Brain pericyte (primary cell): Measurements from ENCODE around the gene MRPL4.

Experiments used
- DNase-seq: peaks from one replicate; pipeline ENCODE4 v3.0.0-alpha.2; 2012; ENCODE audit warnings: low read depth, low spot score

MRPL4 gene

DNA sequence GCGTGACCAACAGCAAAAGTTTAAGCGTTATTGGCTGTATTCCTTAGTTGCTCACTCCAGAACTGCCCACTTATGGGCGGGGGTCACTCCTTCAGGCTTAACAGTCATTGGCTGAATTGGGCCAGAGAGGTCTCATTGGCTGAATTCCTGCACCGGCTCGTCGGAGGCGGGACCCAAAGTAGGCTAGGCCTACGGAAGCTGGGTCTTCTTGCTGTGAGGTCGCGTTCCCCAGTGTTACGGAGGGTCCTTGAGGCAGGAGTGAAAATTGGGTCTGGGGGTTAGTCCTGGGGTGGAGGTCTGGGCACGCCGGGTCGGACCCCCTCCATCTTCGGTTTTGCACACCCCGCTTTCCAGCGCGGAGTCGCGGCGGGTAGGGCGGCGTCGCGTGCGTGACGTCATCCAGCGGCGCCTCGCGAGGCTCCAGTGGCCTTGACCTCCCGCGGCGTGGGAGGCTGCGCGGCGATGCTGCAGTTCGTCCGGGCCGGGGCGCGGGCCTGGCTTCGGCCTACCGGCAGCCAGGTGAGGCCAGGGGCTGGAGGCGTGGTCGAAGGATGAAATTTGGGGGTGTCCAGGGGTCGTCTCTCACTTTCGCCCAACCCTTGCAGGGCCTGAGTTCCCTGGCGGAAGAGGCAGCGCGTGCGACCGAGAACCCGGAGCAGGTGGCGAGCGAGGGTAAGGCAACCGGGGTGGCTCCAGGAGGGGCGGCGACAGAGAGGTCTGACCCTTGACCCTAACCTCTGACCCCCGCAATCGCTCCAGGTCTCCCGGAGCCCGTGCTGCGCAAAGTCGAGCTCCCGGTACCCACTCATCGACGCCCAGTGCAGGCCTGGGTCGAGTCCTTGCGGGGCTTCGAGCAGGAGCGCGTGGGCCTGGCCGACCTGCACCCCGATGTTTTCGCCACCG is at the start of gene MRPL4:
Gene MRPL4 (plus strand): TSS at position 423 of the 903 bp plus-strand sequence. CDS start 40 bp downstream, at position 463.
- peak; percentile 97 for DNase-seq

- DNase-seq = no peak
Observed at GRCh38 chr19:10203686-10204085, 48.3 kb upstream of the MRPL4 start.

DNA sequence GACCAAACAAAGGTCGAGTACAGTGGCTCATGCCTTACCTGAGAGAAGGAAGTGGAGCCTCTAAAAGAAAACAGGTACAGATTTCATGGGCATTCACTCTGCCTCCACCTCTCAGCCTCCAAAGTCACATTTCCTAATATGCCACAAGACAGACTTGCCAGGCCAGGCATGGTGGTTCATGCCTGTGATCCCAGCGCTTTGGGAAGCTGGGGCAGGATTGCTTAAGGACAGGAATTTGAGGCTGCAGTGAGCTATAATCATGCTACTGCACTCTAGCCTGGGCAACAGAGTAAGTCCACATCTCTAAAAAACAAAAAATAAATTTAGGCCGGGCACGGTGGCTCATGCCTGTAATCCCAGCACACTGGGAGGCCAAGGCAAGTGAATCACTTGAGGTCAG is 46.4 kb upstream of the MRPL4 start:
- no peak for DNase-seq

- DNase-seq = no peak
Observed at GRCh38 chr19:10206226-10206885, 45.7 kb upstream of the MRPL4 start.

DNA sequence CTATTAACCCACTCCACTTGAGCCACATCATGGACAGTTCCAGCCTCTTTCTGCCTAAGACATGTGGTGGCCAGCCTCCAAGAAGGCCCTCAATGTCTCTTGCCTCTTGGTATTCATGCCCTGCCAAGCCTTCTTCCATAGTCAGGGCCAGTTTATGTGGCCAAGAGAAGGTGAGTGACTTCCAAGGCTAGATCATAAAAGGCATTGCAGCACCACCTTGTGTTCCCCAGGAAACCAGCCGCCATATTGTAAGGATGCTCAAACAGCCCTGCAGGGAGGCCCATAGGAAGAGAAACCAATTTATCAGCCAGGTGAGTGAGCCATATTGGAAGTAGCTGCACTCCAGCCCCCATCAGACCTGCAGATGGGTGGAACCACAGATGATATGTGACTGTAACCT is 45.0 kb upstream of the MRPL4 start:
- no peak for DNase-seq

GRCh38 chr19:10209315-10209714 is 42.7 kb upstream of the MRPL4 start:
- DNase-seq = no peak

DNA sequence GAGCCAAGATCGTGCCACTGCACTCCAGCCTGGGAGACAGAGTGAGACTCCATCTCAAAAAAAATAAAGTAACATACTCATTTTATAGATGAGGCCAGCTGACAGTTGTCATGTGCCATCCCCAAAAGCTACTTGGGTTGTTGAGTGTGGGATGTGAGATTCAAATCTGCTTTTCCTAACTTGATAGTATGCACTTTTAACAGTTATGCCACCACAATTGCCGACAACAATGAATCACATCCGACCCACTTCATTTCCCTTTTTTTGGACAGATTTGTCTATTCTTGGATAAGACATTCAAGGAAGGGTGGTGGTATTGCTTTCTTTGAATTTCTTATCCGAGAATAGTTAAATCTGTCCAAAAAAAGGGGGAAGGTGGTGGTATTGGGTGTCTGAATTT is 41.0 kb upstream of the MRPL4 start:
- DNase-seq = no peak

GRCh38 chr19:10211691-10212090 is 40.3 kb upstream of the MRPL4 start:
- DNase-seq = no peak

DNA sequence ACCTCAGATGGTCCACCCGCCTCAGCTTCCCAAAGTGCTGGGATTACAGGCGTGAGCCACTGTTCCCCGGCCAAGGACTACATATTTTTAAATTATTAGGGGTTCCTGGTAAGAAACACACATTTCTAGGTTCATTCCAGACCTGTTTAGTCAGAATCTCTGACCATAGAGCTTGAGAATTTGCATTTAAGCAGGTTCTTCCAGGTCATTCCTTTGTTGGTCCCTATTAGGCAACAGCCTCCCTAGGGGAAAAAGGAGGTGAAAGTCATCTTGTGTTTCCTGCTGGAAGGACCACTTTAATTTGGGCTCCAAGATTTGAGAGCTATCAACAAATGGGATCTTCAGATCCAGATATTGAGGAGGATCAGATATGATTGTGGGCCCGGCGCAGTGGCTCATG is 37.2 kb upstream of the MRPL4 start:
- DNase-seq = no peak

- no peak for DNase-seq
Observed at GRCh38 chr19:10217085-10217484, 34.9 kb upstream of the MRPL4 start.

- DNase-seq = no peak
Observed at GRCh38 chr19:10219678-10220077, 32.3 kb upstream of the MRPL4 start.

DNA sequence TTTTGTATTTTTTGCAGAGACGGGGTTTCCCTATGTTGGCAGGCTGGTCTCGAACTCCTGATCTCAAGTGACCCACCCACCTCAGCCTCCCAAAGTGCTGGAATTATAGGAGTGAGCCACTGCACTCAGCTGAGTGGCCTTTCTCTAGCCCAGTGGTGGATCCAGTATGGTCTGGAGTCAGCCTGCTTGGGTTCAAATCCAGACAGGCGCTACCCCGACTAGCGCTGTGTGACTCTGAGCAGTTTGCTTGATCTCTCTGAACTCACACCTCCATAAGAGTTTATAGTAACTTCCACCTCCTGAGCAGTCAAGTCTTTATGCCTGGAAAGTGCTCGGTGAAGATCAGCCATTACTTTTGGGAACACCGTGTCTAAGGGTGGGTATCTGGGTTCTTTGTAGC is 31.3 kb upstream of the MRPL4 start:
- no peak for DNase-seq

DNA sequence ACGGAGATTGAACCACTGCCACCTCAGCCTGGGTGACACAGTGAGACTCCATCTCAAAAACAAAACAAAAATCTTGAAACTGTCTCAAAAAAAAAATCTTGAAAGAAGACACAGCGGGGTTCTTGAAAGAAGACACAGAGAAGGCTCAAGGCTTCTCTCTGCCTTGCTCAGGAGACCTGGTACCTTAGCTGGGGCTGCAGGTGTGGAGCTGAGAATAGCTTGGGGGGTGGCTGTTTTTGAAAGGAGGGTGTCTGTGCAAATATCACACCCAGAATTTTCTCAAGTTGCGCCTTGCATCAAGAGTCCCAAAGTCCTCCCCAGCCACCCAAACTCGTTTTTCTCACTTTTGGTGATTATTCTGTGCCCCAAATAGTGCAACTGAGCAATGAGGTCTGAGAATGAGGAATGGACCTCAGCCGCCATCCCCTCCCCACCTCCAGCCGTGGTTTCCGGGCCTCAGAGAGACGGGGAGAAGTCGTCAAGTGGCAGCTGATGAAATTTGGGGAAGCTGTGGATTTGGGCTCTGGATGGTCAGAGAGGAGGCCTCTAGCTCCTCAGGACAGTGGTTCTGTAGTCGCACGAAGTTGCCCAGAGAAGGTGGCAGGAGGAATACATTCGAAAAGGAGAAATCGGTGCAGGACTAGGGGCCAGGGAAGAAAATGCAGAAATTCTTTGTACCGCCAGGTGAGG is 29.7 kb upstream of the MRPL4 start:
- no peak for DNase-seq

DNA sequence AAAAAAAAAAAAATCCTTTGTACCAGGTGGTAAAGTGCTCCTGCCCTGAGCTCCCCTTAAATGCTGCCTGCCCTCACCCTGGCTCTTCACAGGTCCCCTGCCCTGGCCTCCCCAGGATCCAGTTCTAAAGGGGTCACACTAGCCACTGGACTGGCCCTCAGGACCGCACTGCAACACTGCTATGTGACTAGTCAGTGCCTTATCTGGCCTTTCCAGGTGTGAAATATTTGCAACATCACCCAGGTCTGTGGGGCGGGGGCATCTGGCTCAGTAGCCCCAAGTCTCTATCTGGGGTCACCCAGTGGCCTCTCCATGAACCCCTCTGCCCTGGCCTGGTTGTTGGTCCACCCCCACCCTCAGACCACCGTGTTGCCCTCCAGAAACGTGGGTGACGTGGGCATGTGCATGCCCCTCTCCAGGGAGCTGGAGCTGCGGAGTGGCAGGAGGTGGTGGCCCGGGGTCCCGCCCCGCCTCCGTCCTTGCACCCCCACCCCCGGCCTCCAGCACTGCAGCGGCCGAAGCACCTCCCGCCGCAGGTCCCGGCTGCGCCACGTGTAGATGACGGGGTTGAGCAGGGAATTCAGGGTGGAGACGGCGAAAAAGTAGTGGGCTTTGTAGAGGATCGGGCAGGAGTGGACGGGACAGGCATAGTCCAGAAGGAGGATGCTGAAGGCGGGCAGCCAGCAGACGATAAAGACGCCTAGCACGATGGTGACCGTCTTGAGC is 28.4 kb upstream of the MRPL4 start:
- DNase-seq = no peak

DNA sequence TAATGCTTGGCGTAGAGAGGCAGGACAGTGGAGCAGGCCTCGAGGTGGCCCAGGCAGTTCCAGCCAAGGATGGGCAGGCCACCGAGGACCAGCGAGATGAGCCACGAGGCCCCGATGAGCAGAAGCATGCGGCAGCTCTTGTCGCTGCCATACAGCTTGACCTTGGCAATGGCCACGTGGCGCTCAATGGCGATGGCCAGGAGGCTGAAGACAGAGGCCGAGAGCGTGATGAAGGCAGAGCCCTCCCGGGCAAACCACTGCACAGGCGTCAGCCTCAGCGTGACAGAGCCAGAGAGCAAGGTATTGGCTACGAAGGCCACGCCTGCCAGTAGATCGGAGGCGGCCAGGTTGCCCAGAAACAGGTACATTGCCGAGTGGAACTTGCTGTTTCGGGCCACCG is 27.7 kb upstream of the MRPL4 start:
- DNase-seq = no peak

DNA sequence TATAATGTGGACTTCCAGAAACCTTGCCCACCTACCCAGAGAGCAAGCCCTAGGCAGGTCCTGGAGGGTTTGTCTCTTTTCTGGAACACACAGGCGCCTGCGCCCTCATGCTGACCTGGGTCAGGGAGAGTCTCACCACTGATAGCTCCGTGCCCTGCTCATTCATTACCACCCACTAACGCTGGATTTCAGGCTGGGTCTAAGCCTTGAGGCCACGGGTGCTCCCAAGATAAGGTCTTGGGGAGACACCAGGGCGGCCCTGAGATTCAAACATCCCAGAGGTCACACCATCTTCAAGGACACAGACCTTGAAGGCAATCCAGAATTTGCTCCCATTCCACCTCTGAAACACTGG is 26.0 kb upstream of the MRPL4 start:
- DNase-seq = no peak

- DNase-seq = peak; percentile 75
Observed at GRCh38 chr19:10226376-10227025, 25.5 kb upstream of the MRPL4 start.

DNA sequence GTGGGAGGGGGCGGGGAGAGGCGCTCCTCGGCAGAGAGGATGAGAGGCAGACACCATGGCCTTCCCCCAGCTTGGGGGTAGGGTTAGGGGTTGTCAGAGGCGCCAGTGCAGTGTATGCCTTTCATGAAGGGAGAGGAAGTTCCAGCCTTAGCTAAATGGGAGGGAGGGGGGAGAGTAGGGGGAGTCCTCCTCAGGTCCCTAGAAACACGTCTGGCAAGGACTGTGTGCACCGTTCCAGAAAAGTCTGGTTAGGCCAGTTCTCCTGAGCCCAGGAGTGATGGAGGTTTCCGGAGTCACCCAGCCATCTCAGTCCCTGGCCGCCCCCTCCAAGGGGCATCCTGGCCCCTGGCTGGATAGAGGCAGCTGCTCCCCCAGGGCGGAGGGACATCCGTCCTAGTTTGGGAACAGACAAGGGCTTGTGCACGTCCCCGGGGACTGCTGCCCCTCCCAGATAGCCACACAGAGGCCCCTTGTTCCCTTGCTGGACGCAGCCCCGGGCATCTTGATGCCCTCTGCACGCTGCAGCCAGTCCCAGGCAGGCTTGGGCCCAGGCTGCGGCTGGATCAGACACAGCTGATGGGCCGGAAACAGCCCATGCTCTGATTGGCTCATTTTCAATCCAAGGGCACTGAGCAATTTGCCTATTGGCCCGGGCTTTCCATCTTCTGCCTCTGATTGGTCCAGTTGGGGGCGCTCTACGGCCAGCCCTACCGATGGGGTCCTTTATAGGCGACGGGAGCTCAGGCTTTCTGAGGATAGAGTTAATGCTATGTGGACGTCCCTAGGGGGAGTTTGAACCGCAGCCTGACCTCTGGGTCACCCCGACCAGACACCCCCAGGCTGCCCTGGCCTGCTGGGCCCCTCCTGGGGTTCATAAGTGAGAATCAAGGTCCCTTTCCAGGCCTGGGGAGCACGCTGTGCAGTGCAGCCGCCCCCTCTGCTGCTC is 24.7 kb upstream of the MRPL4 start:
- no peak for DNase-seq

DNA sequence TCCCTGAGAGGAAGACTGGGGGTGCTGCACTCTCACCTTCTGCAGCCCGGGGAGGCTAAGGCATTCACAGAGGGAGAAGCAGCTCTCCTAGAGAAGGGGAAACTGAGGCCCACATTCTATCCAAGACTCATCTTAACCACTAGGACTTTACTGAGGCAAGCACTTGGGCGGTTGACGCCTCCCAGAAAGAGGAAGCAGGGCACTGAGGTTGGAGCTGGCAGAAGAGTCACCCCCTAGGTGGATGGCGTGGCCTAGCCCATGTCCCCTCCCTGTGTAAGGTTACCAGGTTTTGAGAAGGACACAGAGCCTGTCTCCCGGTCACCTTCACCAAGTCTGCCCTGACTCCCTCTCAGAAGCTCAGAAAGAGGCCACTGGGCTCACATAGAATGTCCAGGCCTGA is 23.6 kb upstream of the MRPL4 start:
- no peak for DNase-seq

- no peak for DNase-seq
Observed at GRCh38 chr19:10228920-10229319, 23.1 kb upstream of the MRPL4 start.
